C4-2B (cell line): ENCODE data around the gene NPHP4.

Experiments
- CTCF ChIP-seq: fragments of 450-650 bp; conservative IDR thresholded peaks from 2 replicates; pipeline ENCODE4 v1.5.1; 2017; ENCODE audit warnings: mild to moderate bottlenecking
- ZFX ChIP-seq: fragments of 450-650 bp; IDR thresholded peaks from 2 replicates; pipeline ENCODE4 v1.6.1; 2017

- TF ChIP-seq CTCF (no peak), ZFX (no peak)
These were observed 135.2 kb downstream of the NPHP4 start for GRCh38 chr1:5857011-5857410.
